GM18526 (cell line): ENCODE measurements around the gene TPCN2.

ENCODE experiments used
- POLR2A ChIP-seq: IDR thresholded peaks from 3 replicates; pipeline ENCODE4 v1.6.1; 2011; ENCODE audit not compliant: insufficient read length; ENCODE audit errors: extremely low read depth

TPCN2 gene

GRCh38 chr11:69111624-69112542 lies 63.2 kb downstream of the TPCN2 start:
- no peak for TF ChIP-seq POLR2A

GRCh38 chr11:69113226-69113625 lies 64.5 kb downstream of the TPCN2 start:
- TF ChIP-seq POLR2A = no peak

GRCh38 chr11:69113646-69114340 lies 65.1 kb downstream of the TPCN2 start:
- no peak for TF ChIP-seq POLR2A

- no peak for TF ChIP-seq POLR2A
Observed at GRCh38 chr11:69114362-69114761, 65.6 kb downstream of the TPCN2 start.

GRCh38 chr11:69114811-69115523 lies 66.2 kb downstream of the TPCN2 start:
- no peak for TF ChIP-seq POLR2A

GRCh38 chr11:69115586-69116560 lies 67.1 kb downstream of the TPCN2 start:
- TF ChIP-seq POLR2A = no peak

GRCh38 chr11:69116671-69117070 lies 67.9 kb downstream of the TPCN2 start:
- TF ChIP-seq POLR2A = no peak

- no peak for TF ChIP-seq POLR2A
Observed at GRCh38 chr11:69119190-69119589, 70.5 kb downstream of the TPCN2 start.

- TF ChIP-seq POLR2A = no peak
Observed at GRCh38 chr11:69120096-69120875, 71.6 kb downstream of the TPCN2 start.

- TF ChIP-seq POLR2A = no peak
Observed at GRCh38 chr11:69121021-69121420, 72.3 kb downstream of the TPCN2 start.

- TF ChIP-seq POLR2A = no peak
Observed at GRCh38 chr11:69121621-69122325, 73.0 kb downstream of the TPCN2 start.

- no peak for TF ChIP-seq POLR2A
Observed at GRCh38 chr11:69122326-69122629, 73.5 kb downstream of the TPCN2 start.
